ENCODE measurements around the gene HIPK2. TPM values are rescaled to one million over a fixed set of nuclear protein-coding genes. Genes with fewer than 3 reads are reported as not detected.
A peak's percentile ranks its signal among the peaks of the same experiment; 100 is the strongest.

Gene HIPK2
- total and polyA plus RNA-seq, 8 donors: 25.1 to 61.8 (median 30.4) TPM

GRCh38 chr7:139733751-139734150 lies 44.0 kb downstream of the HIPK2 start:
- intact Hi-C loops (cut with DNase I): no loop called here
- Histone ChIP-seq H3K4me1 (peaks cover 21 to 90% of the 10 kb centered on the region in 2 donors), H3K27me3 (no peaks in the 10 kb centered on the region), H3K9me3 (peaks cover 0 to 3% of the 10 kb centered on the region in 2 donors), H3K36me3 (no peaks in the 10 kb centered on the region), H3K4me3 (no peak overlapping the region), H3K27ac (peak overlapping the region; percentile 14 to 20)
- no peak for TF ChIP-seq CTCF (IDR thresholded peaks at IDR 0.05)
- ATAC-seq: no peak
- DNase-seq: no peak

- H3K4me3 ChIP-seq: no peak overlapping the region
- peaks cover 0 to 3% of the 10 kb centered on the region in 2 donors for H3K9me3 ChIP-seq
- H3K27me3 ChIP-seq: no peaks in the 10 kb centered on the region
- peak; percentile 45 for ATAC-seq
- DNase-seq: no peak
- peaks cover 21 to 90% of the 10 kb centered on the region in 2 donors for H3K4me1 ChIP-seq
- no peak for TF ChIP-seq CTCF (IDR thresholded peaks at IDR 0.05)
- H3K36me3 ChIP-seq: no peaks in the 10 kb centered on the region
- intact Hi-C loops (cut with DNase I): no loop called here
- H3K27ac ChIP-seq: peak overlapping the region; percentile 80 to 81
Observed at GRCh38 chr7:139732471-139733167, 45.2 kb downstream of the HIPK2 start.

GRCh38 chr7:139731802-139732470 lies 45.9 kb downstream of the HIPK2 start:
- Histone ChIP-seq H3K27ac (peak overlapping the region; percentile 80 to 81), H3K36me3 (no peaks in the 10 kb centered on the region), H3K4me1 (peaks cover 21 to 90% of the 10 kb centered on the region in 2 donors), H3K4me3 (peak overlapping the region in 1 of 2 donors; percentile 6), H3K27me3 (no peaks in the 10 kb centered on the region), H3K9me3 (peaks cover 0 to 3% of the 10 kb centered on the region in 2 donors)
- intact Hi-C loops (cut with DNase I): no loop called here
- DNase-seq: peak in 3 of 4 donors; percentile 31 to 88 (median 64)
- TF ChIP-seq CTCF (IDR thresholded peaks at IDR 0.05): no peak
- ATAC-seq: peak; percentile 91

DNA sequence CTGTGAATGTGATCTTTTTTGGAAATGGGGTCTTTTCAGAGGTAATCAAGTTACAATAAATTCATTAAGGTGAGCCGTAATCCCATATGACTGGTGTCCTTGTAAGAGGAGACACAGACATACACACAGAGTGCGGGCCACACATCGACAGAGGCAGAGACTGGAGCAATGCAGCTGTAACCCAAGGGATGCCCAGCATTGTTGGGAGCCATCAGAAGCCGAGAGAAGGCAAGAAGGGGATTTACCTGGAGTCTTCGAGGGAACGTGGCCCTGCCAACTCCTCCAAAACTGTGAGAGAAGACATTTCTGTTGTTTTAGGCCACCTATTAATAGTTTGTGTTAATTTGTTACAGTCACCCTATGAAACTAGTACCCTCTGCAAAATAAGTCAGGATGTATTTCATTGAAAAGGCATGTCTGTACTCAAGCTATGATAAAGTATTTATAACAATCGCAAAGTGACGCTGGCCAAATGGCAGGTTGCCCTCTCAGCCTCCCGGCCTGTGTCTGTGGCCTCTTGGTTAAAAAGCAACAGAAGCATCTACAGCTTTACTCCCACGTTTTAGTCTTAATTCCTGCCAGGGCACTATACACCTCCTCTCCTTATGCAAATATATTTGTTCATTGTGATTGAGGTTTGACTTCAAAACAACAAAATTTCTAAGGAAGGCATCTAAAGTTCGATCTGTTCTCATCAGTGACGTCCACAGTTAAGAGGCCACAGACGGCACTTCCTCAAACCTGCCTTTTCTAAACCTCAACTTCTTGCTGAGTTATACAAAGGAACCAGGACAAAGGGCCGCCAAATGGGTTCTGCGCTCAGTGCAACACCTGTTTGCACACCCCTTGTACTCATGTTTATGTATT lies 46.8 kb downstream of the HIPK2 start:
- TF ChIP-seq CTCF (IDR thresholded peaks at IDR 0.05): no peak
- no peak overlapping the region for H3K4me3 ChIP-seq
- H3K27ac ChIP-seq: peak overlapping the region; percentile 80 to 81
- peak in 1 of 4 donors; percentile 54 for DNase-seq
- peaks cover 0 to 3% of the 10 kb centered on the region in 2 donors for H3K9me3 ChIP-seq
- peak; percentile 54 for ATAC-seq
- H3K27me3 ChIP-seq: no peaks in the 10 kb centered on the region
- H3K4me1 ChIP-seq: peaks cover 21 to 93% of the 10 kb centered on the region in 2 donors
- intact Hi-C loops (cut with DNase I): no loop called here
- no peaks in the 10 kb centered on the region for H3K36me3 ChIP-seq

Data from left lung (tissue), 10 donors.